NCI-H2029 treated with DMSO at 0.1 percent for 48 hours (cell line): ENCODE measurements around the gene GRK1.
"Not testable (repeated sequence)": the region's sequence is repeated elsewhere in the genome, so short reads cannot be mapped to it uniquely, and the experiment has no call there.

Experiments
- DNase-seq: peaks from one replicate; lab custom pipeline; 2025; lab: John Stamatoyannopoulos, UW

The GRK1 gene

DNA sequence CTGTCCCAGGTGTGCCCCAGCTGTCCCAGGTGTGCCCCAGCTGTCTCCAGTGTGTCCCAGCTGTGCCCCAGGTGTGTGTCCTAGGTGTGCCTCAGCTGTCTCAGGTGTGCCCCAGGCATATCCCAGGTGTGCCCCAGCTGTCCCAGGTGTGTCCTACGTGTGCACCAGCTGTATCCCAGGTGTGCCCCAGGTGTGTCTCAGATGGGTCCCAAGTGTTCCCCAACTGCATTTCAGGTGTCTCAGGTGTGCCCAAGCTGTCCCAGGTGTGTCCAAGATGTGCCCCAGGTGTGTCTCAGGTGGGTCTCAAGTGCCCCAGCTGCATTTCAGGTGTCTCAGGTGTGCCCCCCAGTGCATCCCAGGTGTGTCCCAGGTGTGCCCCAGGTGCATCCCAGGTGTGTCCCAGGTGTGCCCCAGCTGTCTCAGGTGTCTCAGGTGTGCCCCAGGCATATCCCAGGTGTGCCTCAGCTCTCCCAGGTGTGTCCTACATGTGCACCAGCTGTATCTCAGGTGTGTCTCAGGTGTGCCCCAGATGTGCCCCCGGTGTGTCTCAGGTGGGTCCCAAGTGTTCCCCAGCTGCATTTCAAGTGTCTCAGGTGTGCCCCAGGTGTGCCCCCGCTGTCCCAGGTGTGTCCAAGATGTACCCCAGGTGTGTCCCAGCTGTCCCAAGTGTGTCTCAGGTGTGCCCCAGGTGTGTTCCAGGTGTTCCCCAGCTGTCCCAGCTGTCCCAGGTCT, 1.3 kb upstream of the GRK1 start:
- no peak for DNase-seq

DNA sequence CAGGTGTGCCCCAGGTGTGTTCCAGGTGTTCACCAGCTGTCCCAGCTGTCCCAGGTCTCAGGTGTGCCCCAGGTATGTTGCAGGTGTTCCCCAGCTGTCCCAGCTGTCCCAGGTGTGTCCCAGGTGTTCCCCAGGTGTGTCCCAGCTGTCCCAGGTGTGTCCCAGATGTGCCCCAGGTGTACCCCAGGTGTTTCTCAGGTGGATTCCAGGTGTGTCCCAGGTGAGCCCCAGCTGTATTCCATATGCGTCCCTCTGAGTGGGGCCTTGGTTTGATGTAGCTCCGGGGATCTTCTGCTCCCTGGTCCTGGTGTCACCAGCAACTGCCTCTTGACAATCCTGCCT, 719 bp upstream of the GRK1 start:
- DNase-seq, result no peak

DNA sequence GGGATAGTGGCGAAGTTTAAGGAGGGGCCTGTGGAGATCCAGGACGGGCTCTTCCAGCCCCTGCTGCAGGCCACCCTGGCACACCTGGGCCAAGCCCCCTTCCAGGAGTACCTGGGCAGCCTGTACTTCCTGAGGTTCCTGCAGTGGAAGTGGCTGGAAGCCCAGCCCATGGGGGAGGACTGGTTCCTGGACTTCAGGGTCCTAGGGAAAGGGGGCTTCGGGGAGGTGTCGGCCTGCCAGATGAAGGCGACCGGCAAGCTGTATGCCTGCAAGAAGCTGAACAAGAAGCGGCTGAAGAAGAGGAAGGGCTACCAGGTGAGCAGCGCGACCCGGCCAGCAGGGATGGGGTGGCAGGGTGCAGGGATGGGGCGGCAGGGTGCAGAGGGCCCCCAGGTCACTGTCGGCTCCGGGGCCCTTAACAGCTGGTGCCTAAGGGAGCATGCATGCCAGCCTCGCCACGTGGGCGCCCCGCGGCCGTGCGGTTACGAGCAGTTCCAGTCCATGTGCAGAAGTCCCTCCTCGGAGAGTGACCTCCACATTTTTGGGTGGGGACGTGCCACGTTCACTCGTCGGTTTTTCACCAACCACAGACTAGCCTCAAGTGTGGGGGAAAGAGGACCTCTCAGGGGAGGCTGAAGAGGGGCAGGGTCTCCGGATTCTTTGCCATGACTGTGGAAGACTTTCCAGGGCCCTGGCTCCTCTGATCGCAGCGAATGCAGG, 912 bp downstream of the GRK1 start:
- DNase-seq, result no peak

DNA sequence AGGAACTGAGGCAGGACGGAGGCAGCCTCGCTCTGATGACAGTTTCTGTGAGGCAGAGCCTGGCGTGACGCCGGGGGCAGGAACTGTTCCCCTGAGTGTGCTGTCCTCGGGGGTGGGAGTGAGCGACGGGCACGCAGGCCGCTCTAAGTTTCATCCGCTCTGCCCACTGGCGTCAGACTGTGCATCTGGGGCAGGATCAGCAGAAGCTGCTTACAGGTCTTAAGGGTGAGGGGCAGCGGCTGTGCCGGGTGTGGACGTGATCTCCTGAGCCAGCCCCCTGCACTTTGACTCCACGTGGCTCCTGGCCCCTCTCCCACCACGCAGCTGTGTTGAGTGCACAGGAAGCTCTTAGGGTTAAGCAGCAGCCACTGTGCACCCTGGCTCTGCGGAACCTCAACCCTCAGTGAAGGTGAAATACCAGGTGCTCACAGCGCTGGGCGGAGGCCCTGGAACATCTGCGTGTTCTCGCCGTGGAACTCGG, 1.5 kb downstream of the GRK1 start:
- no peak for DNase-seq

DNA sequence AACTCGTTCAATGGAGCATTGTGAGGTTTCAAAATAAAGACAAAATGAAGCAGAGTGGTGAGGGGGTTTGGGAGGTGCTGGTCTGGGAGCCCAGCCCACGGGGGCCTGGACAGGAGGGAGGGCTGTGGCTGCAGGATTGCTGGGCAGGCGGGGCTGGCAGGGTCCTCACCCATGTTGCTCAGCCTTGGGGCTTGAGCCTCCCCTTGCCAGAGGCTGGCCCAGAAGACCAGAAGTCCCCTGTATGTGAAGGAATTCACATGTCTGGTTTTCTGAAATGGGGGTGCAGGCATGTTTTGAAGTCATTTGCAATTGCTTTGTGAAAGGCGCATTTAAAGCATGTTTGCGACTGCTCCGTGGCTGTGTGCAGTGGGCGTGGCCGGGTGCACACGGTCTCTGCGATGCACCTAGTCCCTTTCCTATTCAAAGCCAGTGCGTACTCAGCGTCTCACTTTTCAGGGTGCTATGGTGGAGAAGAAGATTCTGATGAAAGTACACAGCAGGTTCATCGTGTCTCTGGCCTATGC, 2.3 kb downstream of the GRK1 start:
- no peak for DNase-seq

DNA sequence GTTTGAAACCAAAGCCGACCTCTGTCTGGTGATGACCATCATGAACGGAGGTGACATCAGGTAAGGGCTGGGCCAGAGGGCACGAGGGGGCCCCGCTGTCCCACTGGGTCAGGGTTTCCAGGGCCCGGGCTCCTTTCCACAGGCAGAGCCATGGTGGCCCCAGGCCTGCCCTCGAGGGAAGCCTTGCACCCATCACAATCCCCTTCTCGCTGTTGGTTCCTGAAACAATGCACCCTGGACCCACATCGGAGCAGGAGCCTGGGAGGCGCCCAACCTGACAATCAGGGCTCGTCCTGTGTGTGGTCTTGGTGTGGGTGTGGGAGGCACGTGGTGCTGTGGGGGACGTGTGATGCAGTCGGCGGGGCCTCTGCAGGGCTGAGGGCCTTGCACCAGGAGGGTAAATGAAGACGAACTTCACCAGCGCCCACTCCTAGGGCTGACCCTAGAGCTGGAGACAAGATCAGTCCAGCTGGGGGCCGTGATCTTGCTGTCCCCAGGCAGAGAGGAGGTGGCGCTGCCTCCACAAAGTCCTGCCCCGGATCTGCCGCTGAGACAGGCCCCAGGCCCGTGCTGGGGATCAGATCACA, 2.8 kb downstream of the GRK1 start:
- no peak for DNase-seq

DNA sequence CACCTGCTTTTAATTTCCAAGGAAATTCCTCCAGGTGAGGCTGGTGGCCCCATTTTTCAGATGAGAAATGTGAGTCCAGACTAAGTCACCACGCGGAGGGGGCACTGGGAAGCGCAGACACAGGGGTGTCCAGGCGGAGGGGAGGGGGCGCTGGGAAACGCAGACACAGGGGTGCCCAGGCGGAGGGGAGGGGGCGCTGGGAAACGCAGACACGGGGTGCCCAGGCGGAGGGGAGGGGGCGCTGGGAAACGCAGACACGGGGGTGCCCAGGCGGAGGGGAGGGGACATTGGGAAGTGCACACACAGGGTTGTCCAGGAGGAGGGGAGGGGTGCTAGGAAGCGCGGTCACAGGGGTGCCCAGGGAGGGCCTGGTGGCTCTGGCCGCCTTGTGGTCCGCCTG, 3.5 kb downstream of the GRK1 start:
- DNase-seq, result no peak

DNA sequence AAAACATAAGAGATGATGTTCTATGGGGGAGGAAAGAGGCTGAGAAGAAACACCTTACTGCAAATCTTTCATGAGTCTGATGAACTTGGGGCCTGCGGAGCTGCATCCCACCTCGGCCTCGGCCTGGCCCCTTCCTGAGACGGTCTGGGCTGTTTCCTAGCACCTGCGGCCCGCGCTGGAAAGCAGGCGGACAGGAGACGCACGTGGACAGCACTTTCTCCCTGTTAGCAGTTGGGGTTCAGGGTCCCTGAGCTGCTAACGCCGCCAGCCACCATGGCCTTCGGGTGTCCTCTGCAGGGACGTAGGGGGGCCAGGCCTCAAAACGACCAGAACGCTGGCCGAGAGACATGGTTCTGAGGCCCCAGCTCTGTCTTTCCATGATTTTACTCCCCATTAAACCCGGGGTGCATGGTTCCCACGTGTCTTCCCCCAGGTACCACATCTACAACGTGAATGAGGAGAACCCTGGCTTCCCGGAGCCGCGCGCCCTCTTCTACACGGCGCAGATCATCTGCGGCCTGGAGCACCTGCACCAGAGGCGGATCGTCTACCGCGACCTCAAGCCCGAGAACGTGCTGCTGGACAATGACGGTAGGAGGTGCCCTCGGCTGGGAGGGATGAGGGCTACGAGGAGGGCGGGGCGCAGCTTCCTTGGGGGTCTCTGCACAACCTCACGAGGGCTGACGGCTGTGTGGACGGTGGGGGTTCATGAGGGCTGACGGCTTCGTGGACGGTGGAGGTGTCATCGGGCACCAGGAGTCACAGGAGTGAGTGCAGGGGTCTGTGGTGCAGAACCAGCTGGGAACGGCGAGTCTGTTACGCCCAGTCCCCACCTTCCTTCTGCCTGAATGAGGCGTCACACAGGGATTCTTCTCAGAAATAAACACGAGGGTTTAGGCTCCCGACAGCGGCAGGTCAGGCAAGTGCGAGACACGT, 4.3 kb downstream of the GRK1 start:
- DNase-seq, result no peak

DNA sequence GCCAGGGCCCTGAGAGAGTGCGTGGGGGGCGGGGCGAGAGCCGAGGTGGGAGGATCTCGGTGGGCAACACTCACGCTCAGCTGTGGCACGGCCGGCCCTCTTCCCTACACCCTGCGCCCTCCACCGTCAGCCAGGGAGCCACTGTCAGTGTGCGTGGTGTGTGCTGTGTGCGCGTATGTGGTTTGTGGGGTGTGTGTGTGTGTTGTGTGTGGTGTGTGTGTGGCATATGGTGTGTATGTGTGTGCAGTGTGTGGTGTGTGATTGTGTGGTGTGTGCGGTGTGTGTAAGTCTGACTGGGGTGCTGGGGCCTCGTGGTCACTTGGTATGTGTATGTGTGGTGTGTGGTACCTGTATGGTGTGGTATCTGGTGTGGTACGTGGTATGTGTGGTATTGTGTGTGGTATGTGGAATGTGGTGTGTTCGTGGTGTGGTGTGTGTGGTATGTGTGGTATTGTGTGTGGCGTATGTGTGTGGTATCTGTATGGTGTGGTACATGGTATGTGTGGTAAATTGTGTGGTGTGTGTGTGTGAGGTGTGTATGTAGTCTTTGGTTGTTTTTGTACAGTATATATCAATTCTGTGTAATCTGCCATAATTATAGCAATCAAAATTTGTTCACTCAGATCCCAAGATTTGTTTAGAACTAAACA, 5.1 kb downstream of the GRK1 start:
- DNase-seq, result no peak

DNA sequence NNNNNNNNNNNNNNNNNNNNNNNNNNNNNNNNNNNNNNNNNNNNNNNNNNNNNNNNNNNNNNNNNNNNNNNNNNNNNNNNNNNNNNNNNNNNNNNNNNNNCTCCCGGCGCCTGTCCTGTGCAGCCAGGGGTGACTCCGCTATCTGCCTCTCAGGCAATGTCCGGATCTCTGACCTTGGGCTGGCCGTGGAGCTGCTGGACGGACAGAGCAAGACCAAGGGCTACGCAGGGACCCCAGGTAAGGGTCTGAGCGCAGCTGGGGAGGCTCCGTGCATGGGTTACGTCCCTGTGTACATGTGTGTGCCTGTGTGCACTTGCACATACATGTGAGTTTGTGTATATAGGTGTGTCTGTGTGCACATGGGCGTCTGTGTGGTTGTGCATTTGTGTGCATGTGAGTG, 55.9 kb downstream of the GRK1 start:
- no peak for DNase-seq

DNA sequence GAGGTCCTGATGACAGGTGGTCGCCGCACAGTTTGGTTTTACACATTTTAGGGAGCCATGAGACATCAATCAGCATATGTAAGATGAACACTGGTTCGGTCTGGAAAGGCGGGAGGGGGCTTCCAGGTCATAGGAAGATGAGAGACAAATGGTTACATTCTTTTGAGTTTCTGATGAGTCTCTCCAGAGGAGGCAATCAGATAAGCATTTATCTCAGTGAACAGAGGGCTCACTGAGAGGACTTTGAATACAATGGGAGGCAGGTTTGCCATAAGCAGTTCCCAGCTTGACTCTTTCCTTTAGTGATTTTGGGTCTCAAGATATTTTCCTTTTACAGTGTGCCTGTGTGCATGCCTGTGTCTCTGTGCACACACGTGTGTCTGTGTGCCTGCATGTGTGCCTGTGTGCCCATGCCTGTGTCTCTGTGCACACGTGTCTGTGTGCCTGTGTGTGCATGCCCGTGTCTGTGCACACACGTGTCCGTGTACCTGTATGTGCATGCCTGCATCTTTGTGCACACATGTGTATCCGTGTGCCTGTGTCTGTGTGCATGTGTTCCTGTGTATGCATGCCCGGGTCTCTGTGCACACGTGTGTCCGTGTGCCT, 56.5 kb downstream of the GRK1 start:
- DNase-seq, result no peak

DNA sequence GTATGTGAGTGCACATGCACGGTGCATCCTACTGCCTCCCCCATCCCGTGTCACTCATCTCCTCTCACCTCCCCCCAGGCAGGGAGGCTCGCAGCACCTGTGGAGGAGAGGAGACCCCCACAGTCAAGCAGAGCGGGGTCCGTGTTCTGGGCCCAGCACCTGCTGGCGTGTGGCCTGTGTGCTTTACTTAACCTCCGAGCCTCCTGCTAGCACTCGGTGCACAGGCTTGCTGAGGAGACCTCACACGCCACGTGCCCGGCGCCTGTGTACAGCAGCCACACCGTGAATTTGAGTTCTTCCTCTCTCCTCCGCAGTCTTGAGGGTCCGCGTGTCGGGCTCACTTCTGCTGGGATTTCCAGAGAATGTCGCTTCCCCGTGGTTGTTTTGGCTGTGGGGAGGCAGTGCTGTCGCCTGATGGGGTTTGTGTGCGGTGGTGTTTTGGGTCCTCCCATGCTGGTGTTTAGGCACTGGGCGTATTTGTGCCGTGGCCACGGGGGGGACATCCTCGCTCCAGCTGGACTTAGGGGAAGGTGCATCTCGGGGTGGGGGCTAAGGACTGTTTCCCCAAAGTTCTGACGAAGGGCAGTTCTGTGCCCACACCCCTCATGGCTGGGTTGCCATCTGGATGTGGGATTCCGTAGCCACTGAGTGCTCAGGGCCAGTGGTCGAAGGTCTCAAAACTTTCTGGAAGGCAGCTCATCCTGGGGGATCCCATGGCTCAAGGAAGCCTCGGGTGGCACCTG, 57.2 kb downstream of the GRK1 start:
- DNase-seq, result no peak

DNA sequence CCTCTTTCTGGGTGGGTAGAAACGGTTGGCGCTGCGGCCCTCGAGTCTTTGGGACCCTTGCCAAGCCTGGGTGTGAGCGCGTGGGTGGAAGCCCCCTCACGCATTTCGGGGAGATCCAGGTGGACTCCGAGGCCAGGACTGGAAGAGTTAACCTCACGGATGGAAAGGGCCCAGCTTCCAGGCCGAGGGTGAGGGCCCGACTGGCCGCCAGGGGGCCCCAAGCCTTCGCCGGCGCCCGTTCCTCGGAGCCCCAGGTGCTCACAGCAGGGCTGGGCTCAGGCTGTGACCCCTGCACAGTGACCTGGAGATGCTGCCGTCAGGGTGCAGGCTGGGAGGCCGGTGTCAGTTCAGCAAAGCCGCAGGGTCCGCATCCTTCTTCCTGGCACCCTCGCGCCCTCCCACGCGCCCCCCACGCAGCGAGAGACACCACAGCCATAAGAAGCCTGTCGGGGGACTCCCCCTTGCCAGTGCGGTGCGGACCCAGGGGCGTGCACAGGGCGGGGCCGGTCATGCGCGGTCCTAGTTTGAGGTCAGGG, 57.8 kb downstream of the GRK1 start:
- DNase-seq, result no peak

DNA sequence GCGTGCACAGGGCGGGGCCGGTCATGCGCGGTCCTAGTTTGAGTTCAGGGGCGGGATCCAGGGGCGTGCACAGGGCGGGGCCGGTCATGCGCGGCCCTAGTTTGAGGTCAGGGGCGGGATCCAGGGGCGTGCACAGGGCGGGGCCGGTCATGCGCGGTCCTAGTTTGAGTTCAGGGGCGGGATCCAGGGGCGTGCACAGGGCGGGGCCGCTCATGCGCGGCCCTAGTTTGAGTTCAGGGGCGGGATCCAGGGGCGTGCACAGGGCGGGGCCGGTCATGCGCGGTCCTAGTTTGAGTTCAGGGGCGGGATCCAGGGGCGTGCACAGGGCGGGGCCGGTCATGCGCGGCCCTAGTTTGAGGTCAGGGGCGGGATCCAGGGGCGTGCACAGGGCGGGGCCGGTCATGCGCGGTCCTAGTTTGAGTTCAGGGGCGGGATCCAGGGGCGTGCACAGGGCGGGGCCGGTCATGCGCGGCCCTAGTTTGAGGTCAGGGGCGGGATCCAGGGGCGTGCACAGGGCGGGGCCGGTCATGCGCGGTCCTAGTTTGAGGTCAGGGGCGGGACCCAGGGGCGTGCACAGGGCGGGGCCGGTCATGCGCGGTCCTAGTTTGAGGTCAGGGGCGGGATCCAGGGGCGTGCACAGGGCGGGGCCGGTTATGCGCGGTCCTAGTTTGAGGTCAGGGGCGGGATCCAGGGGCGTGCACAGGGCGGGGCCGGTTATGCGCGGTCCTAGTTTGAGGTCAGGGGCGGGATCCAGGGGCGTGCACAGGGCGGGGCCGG, 58.5 kb downstream of the GRK1 start:
- DNase-seq, result not testable (repeated sequence)

DNA sequence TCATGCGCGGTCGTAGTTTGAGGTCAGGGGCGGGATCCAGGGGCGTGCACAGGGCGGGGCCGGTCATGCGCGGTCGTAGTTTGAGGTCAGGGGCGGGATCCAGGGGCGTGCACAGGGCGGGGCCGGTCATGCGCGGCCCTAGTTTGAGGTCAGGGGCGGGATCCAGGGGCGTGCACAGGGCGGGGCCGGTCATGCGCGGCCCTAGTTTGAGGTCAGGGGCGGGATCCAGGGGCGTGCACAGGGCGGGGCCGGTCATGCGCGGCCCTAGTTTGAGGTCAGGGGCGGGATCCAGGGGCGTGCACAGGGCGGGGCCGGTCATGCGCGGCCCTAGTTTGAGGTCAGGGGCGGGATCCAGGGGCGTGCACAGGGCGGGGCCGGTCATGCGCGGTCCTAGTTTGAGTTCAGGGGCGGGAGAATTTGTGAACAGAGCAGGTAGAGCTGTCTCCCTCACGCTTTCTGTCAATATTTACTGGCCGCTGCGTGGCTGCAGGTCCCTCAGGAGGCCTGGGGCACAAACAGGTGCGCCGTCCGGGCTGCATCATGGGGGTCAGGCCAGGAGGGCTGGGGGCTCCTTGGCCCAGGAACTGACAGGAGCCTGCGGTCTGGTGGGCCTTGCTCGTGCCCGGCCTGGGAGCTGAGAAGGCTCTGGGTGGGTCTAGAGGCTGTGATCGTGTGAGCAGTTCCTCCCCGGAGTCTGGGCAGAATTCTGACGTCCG, 59.2 kb downstream of the GRK1 start:
- not testable (repeated sequence) for DNase-seq

DNA sequence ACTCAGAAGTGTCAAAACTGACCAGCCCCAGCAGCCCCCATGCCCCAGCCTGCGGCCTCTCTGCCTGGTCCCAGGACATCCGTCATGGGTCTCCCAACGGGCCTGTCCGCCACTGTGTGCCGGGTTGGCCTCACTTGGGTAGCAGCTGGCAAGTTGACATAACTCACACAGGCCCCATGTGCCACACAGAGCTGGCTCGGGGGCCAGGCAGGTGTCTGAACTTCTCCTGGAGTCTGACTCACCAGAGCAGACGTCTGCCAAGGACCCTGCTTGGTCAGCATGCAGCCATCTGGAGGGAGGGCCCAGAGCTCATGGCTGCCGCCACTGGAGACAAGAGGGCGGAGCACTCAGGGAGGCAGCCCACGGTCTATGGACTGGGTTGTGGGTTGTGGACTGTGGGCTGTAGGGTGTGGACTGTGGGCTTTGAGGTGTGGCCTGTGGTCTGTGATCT, 60.0 kb downstream of the GRK1 start:
- no peak for DNase-seq

DNA sequence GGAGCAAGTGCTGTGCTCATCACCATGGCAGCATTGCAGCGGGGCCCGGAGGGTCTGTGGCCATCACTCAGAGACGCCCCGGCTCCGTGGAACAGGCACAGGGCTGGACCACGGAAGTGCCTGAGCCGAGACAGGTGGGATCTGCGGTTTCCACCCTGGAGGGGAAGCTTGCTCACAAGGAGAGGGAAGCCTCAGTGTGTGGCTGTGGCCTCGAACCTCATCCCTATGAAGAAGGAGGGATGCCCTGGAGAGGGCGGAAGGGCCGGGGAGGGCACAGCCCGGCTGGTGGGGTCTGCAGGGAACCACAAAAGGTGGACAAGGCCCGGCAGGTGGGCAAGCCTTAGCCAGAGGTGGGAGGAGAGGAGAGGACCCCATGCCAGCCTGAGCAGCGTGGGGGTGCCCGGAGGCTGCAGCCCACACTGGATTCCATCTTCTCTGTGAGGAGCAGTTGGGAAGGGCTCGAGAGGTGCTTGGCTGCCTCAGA, 61.6 kb downstream of the GRK1 start:
- no peak for DNase-seq
